PFSK-1 (cell line): ENCODE measurements around the gene ALDH3A1.

Source experiments
- POLR2AphosphoS5 ChIP-seq: IDR thresholded peaks from 2 replicates; pipeline ENCODE4 v1.6.1; 2012; ENCODE audit warnings: low read depth, mild to moderate bottlenecking, control low read depth, low read length, moderate library complexity
- SIN3A ChIP-seq: IDR thresholded peaks from 2 replicates; pipeline ENCODE4 v1.6.1; 2012; ENCODE audit warnings: mild to moderate bottlenecking, low read length, moderate library complexity, borderline replicate concordance; ENCODE audit not compliant: insufficient read depth
- TAF1 ChIP-seq: IDR thresholded peaks from 2 replicates; pipeline ENCODE4 v1.6.1; 2012; ENCODE audit warnings: low read length, control low read depth, borderline replicate concordance; ENCODE audit not compliant: insufficient read depth
- TF ChIP-seq, protein P1 (sequence below), 2 experiments: IDR thresholded peaks; 2 replicates each; pipeline versions ENCODE4 v1.6.1 to v1.8.0; 2011 to 2012; ENCODE audit warnings: low read depth in 2 of 2, low read length in 2 of 2, control low read depth in 1 of 2, inconsistent platforms in 1 of 2, mild to moderate bottlenecking in 1 of 2, moderate library complexity in 1 of 2; ENCODE audit not compliant: insufficient read depth in 1 of 2

DNA sequence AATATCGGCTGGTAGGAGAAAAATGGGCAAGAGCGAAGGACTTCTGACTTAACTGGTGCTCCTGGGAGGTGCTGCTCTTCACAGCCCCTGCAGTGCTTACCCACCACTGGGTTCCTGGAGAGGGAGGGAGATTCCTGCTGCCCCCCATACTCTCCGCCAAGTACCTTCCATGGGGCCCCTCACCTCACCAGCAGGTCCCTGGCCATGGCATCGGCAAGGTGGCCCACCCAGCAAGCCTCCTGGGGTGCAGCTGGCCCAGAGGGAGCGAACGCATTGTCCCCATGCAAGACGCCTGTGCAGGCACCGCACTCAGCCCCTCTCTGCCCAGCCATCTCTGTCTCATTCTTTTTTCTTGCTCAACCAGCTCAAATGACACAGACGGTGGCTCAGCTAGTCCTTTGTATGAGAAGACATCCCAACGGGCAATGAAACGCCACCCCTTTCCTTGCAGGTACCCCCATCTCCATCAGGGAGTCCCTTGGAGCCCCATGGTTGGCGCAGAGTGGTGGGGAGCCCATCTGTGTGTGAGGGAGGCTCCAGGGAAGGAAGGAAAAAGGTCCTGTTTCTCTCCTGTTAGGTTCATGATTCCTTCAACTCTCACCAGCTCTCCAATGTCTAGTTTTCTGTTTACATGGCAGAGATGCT lies 9.6 kb upstream of the ALDH3A1 start:
- TF ChIP-seq, protein P1, sequence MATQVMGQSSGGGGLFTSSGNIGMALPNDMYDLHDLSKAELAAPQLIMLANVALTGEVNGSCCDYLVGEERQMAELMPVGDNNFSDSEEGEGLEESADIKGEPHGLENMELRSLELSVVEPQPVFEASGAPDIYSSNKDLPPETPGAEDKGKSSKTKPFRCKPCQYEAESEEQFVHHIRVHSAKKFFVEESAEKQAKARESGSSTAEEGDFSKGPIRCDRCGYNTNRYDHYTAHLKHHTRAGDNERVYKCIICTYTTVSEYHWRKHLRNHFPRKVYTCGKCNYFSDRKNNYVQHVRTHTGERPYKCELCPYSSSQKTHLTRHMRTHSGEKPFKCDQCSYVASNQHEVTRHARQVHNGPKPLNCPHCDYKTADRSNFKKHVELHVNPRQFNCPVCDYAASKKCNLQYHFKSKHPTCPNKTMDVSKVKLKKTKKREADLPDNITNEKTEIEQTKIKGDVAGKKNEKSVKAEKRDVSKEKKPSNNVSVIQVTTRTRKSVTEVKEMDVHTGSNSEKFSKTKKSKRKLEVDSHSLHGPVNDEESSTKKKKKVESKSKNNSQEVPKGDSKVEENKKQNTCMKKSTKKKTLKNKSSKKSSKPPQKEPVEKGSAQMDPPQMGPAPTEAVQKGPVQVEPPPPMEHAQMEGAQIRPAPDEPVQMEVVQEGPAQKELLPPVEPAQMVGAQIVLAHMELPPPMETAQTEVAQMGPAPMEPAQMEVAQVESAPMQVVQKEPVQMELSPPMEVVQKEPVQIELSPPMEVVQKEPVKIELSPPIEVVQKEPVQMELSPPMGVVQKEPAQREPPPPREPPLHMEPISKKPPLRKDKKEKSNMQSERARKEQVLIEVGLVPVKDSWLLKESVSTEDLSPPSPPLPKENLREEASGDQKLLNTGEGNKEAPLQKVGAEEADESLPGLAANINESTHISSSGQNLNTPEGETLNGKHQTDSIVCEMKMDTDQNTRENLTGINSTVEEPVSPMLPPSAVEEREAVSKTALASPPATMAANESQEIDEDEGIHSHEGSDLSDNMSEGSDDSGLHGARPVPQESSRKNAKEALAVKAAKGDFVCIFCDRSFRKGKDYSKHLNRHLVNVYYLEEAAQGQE (IDR thresholded peaks at IDR 0.05; ENCODE audit: insufficient read depth in 1 of 2, low read depth in 2 of 2, low read length in 2 of 2), result no peak
- no peak for TF ChIP-seq SIN3A
- no peak for TF ChIP-seq POLR2AphosphoS5
- no peak for TF ChIP-seq TAF1
